IMR-90 (cell line): Measurements from ENCODE around the gene TSHZ3. TPM values are rescaled to one million over a fixed set of nuclear protein-coding genes. Genes with fewer than 3 reads are reported as not detected.

Experiments
- ATAC-seq: fragments of 200-7000 bp; cut with Tn5 transposase; 2 replicates; pipeline ENCODE4 v1.9.1; 2020; ENCODE audit warnings: low read depth, mild to moderate bottlenecking, moderate library complexity
- BruUV-seq: library from RNA; stranded (reverse); fragments of 400-500 nt; replicated peaks from 2 replicates; lab custom pipeline; 2021; lab: Mats Ljungman, UMichigan
- CTCF ChIA-PET: fragments of 300-600 bp; formaldehyde crosslinking; extraction: SDS; loops from one replicate; lab custom pipeline; 2021; ENCODE audit warnings: antibody characterized with exemption; lab: Yijun Ruan, JAX
- POLR2A ChIA-PET: fragments of 300-600 bp; sonication (Branson Sonifier 250); formaldehyde crosslinking; loops from one replicate; lab custom pipeline; 2022; ENCODE audit warnings: antibody characterized with exemption; ENCODE audit not compliant: unreplicated experiment; lab: Charles Lee
- DNase-seq: peaks from one replicate; pipeline ENCODE4 v3.0.0; 2013
- H2AFZ ChIP-seq: replicated peaks from 2 replicates; pipeline ENCODE3; 2013; ENCODE audit warnings: low read length, mild to moderate bottlenecking; ENCODE audit not compliant: poor library complexity
- H2AK5ac ChIP-seq: 2 replicates; pipeline ENCODE4 v1.6.1; 2013; ENCODE audit warnings: low read depth, low read length, inconsistent platforms
- H2AK9ac ChIP-seq: replicated peaks from 2 replicates; pipeline ENCODE3; 2013; ENCODE audit warnings: mild to moderate bottlenecking, low read depth, low read length, moderate library complexity; ENCODE audit not compliant: poor library complexity
- H2BK120ac ChIP-seq: 2 replicates; pipeline ENCODE4 v1.6.1; 2013; ENCODE audit warnings: low read depth, low read length, inconsistent platforms
- H2BK15ac ChIP-seq: 3 replicates; pipeline ENCODE4 v1.6.1; 2013; ENCODE audit warnings: low read depth, low read length, inconsistent platforms
- H2BK20ac ChIP-seq: 2 replicates; pipeline ENCODE4 v1.6.1; 2013; ENCODE audit warnings: low read depth, mild to moderate bottlenecking, inconsistent platforms, low read length, moderate library complexity
- H2BK5ac ChIP-seq: 2 replicates; pipeline ENCODE4 v1.6.1; 2013; ENCODE audit warnings: mild to moderate bottlenecking, low read depth, low read length, inconsistent platforms; ENCODE audit not compliant: poor library complexity, severe bottlenecking
- H3K14ac ChIP-seq: replicated peaks from 2 replicates; pipeline ENCODE4 v1.6.1; 2013; ENCODE audit warnings: low read depth, low read length, inconsistent platforms
- H3K18ac ChIP-seq: 2 replicates; pipeline ENCODE4 v1.6.1; 2013; ENCODE audit warnings: low read depth, low read length, control low read depth
- H3K23ac ChIP-seq: 2 replicates; pipeline ENCODE4 v1.6.1; 2013; ENCODE audit warnings: low read depth, low read length, inconsistent platforms
- H3K27ac ChIP-seq: 2 replicates; pipeline ENCODE4 v1.5.1; 2013; ENCODE audit warnings: mild to moderate bottlenecking, control low read depth, low read length; ENCODE audit not compliant: insufficient read depth
- H3K27me3 ChIP-seq: 2 replicates; pipeline ENCODE4 v1.6.1; 2013; ENCODE audit warnings: low read length; ENCODE audit not compliant: control insufficient read depth, insufficient read depth
- H3K36me3 ChIP-seq: 2 replicates; pipeline ENCODE4 v1.6.1; 2013; ENCODE audit warnings: low read length, mixed read lengths; ENCODE audit not compliant: control insufficient read depth, insufficient read depth
- H3K4ac ChIP-seq: 2 replicates; pipeline ENCODE4 v1.6.1; 2013; ENCODE audit warnings: low read depth, low read length, inconsistent platforms
- H3K4me1 ChIP-seq: 2 replicates; pipeline ENCODE4 v1.6.1; 2013; ENCODE audit warnings: low read length, mixed read lengths; ENCODE audit not compliant: control insufficient read depth, insufficient read depth
- H3K4me2 ChIP-seq: 2 replicates; pipeline ENCODE4 v1.6.1; 2013; ENCODE audit warnings: low read depth, mild to moderate bottlenecking, control low read depth, low read length, moderate library complexity
- H3K4me3 ChIP-seq: 2 replicates; pipeline ENCODE4 v1.5.1; 2013; ENCODE audit warnings: low read depth, mild to moderate bottlenecking, control low read depth, low read length, moderate library complexity; ENCODE audit not compliant: insufficient read depth
- H3K56ac ChIP-seq: 2 replicates; pipeline ENCODE4 v1.6.1; 2013; ENCODE audit warnings: low read length, inconsistent platforms; ENCODE audit not compliant: insufficient read depth; ENCODE audit errors: extremely low read depth
- H3K79me1 ChIP-seq, 2 experiments: 2 replicates each; pipeline ENCODE4 v1.6.1; 2013; ENCODE audit warnings: low read length in 2 of 2, inconsistent platforms in 1 of 2, low read depth in 1 of 2
- H3K9ac ChIP-seq: 2 replicates; pipeline ENCODE4 v1.6.1; 2013; ENCODE audit warnings: low read depth, low read length, control low read depth
- H3K9me1 ChIP-seq: 2 replicates; pipeline ENCODE4 v1.6.1; 2013; ENCODE audit warnings: low read length, inconsistent platforms; ENCODE audit not compliant: insufficient read depth
- H3K9me3 ChIP-seq: 2 replicates; pipeline ENCODE4 v1.6.1; 2013; ENCODE audit warnings: low read length; ENCODE audit not compliant: control insufficient read depth, insufficient read depth
- H4K20me1 ChIP-seq: 2 replicates; pipeline ENCODE4 v1.6.1; 2013; ENCODE audit warnings: low read length, inconsistent platforms; ENCODE audit not compliant: insufficient read depth
- H4K5ac ChIP-seq: 2 replicates; pipeline ENCODE4 v1.6.1; 2013; ENCODE audit warnings: mild to moderate bottlenecking, low read depth, low read length, control low read depth
- H4K8ac ChIP-seq, 2 experiments: 2 replicates each; pipeline ENCODE4 v1.6.1; 2013; ENCODE audit warnings: low read depth in 2 of 2, low read length in 2 of 2, control low read depth in 1 of 2, inconsistent platforms in 1 of 2
- H4K91ac ChIP-seq: 2 replicates; pipeline ENCODE4 v1.6.1; 2013; ENCODE audit warnings: low read depth, low read length, inconsistent platforms; ENCODE audit not compliant: insufficient read depth
- BHLHE40 ChIP-seq: fragments of 150-350 bp; IDR thresholded peaks from 2 replicates; pipeline ENCODE4 v1.6.1; 2016; ENCODE audit warnings: mild to moderate bottlenecking, low read depth, low read length
- CEBPB ChIP-seq: IDR thresholded peaks from 2 replicates; pipeline ENCODE4 v1.6.1; 2012; ENCODE audit warnings: low read depth, low read length, improper control_type of control experiment
- CHD1 ChIP-seq: IDR thresholded peaks from 2 replicates; pipeline ENCODE4 v1.6.1; 2012; ENCODE audit warnings: low read depth, low read length, improper control_type of control experiment
- CTCF ChIP-seq: conservative IDR thresholded peaks from 2 replicates; pipeline ENCODE4 v1.5.1; 2012; ENCODE audit warnings: mild to moderate bottlenecking, low read depth, low read length, improper control_type of control experiment
- FOS ChIP-seq: fragments of 150-350 bp; IDR thresholded peaks from 2 replicates; pipeline ENCODE4 v1.6.1; 2016; ENCODE audit warnings: low read depth, low read length
- MAFK ChIP-seq: IDR thresholded peaks from 2 replicates; pipeline ENCODE4 v1.6.1; 2012; ENCODE audit warnings: low read depth, low read length, improper control_type of control experiment
- MAZ ChIP-seq: IDR thresholded peaks from 2 replicates; pipeline ENCODE4 v1.6.1; 2012; ENCODE audit warnings: low read depth, mild to moderate bottlenecking, low read length, improper control_type of control experiment, moderate library complexity, borderline replicate concordance
- MXI1 ChIP-seq: IDR thresholded peaks from 2 replicates; pipeline ENCODE4 v1.6.1; 2012; ENCODE audit warnings: low read depth, mild to moderate bottlenecking, low read length, moderate library complexity, borderline replicate concordance
- NFE2L2 ChIP-seq: fragments of 150-350 bp; IDR thresholded peaks from 2 replicates; pipeline ENCODE4 v1.6.1; 2016; ENCODE audit warnings: low read depth, mild to moderate bottlenecking, low read length
- POLR2A ChIP-seq: IDR thresholded peaks from 2 replicates; pipeline ENCODE4 v1.6.1; 2012; ENCODE audit warnings: mild to moderate bottlenecking, low read depth, low read length
- RAD21 ChIP-seq: IDR thresholded peaks from 2 replicates; pipeline ENCODE4 v1.6.1; 2012; ENCODE audit warnings: low read length, improper control_type of control experiment
- RCOR1 ChIP-seq: IDR thresholded peaks from 2 replicates; pipeline ENCODE4 v1.6.1; 2012; ENCODE audit warnings: mild to moderate bottlenecking, low read length, improper control_type of control experiment; ENCODE audit not compliant: insufficient replicate concordance
- RFX5 ChIP-seq: IDR thresholded peaks from 2 replicates; pipeline ENCODE4 v1.8.0; 2012; ENCODE audit warnings: low read depth, mild to moderate bottlenecking, low read length, moderate library complexity
- SMC3 ChIP-seq: fragments of 150-350 bp; IDR thresholded peaks from 2 replicates; pipeline ENCODE4 v1.6.1; 2016; ENCODE audit warnings: low read depth, mild to moderate bottlenecking, antibody characterized with exemption, low read length, moderate library complexity
- WGBS, 2 experiments: methylation state at CpG; one replicate each; pipeline versions ENCODE4 v1.1.5 to v1.1.7; 2013; ENCODE audit warnings: missing lambda C conversion rate in 2 of 2; ENCODE audit not compliant: insufficient read length in 1 of 2; ENCODE audit errors: extremely low coverage in 2 of 2; 5-methylcytosine and 5-hydroxymethylcytosine counted together
- dilution Hi-C: fragments of 300-500 bp; cut with HindIII; formaldehyde crosslinking; loops from one replicate; pipeline ENCODE4 v1.14.3; 2018; ENCODE audit warnings: low sequenced_read_pairs; ENCODE audit not compliant: unreplicated experiment
- in situ Hi-C: fragments of 300-500 bp; cut with MboI; formaldehyde crosslinking; loops from 3 replicates; pipeline ENCODE4 v1.14.3; 2019; ENCODE audit warnings: low sequenced_read_pairs, inconsistent platforms, mixed read lengths
- intact Hi-C: fragments of 100-400 bp; cut with micrococcal nuclease; formaldehyde crosslinking; loops from 2 replicates; pipeline ENCODE4 v1.10.0; 2022
- polyA plus RNA-seq, 3 experiments: library from polyadenylated mRNA; depleted of rRNA; stranded (reverse); fragments of >200 nt; gene quantifications; 2 replicates each; pipeline ENCODE4 v1.2.3, GENCODE V29; 2012; ENCODE audit warnings: low replicate concordance in 1 of 3
- total RNA-seq: library from RNA; depleted of rRNA; stranded (reverse); fragments of >200 nt; gene quantifications from 2 replicates; pipeline ENCODE4 v1.2.3, GENCODE V29; 2012
- TF ChIP-seq, protein P1 (sequence below): fragments of 150-350 bp; IDR thresholded peaks from 2 replicates; pipeline ENCODE4 v1.6.1; 2016; ENCODE audit warnings: low read depth, mild to moderate bottlenecking, low read length, moderate library complexity, borderline replicate concordance
- TF ChIP-seq, protein P2 (sequence below): fragments of 150-350 bp; IDR thresholded peaks from 2 replicates; pipeline ENCODE4 v1.6.1; 2017; ENCODE audit warnings: mild to moderate bottlenecking, antibody characterized with exemption, low read length, low read depth

Gene TSHZ3
- total and polyA plus RNA-seq, 2 of the 4 experiments (the other 2 are of a cell fraction): 8.1 to 13.0 TPM

- Histone ChIP-seq H2AK9ac (no peak overlapping the region), H4K5ac (no peak overlapping the region), H2AFZ (no peak overlapping the region), H4K91ac (no peak overlapping the region), H2BK15ac (no peak overlapping the region), H3K23ac (no peak overlapping the region), H3K27me3 (no peaks in the 10 kb centered on the region), H3K14ac (no peak overlapping the region), H3K18ac (no peak overlapping the region), H2AK5ac (no peak overlapping the region), H3K4ac (no peak overlapping the region), H4K20me1 (peaks cover 42% of the 10 kb centered on the region), H2BK20ac (no peak overlapping the region), H3K56ac (no peak overlapping the region), H3K36me3 (peaks cover 14% of the 10 kb centered on the region; the same call in 1 of the 2 replicates), H4K8ac (no peak overlapping the region), H3K4me3 (no peak overlapping the region), H3K9me3 (no peaks in the 10 kb centered on the region), H3K9ac (no peak overlapping the region), H2BK5ac (no peak overlapping the region), H3K4me2 (no peak overlapping the region), H3K79me1 (peaks cover 58 to 82% of the 10 kb centered on the region in 2 experiments), H3K27ac (no peak overlapping the region), H2BK120ac (no peak overlapping the region), H3K9me1 (peaks cover 25% of the 10 kb centered on the region), H3K4me1 (peaks cover 7% of the 10 kb centered on the region)
- ChIA-PET CTCF (no interaction called here), POLR2A (no interaction called here)
- dilution Hi-C loops (no loop called here), intact Hi-C loops (no loop called here), in situ Hi-C loops (no loop called here)
- no CpG with 5 or more reads among the region's 8 CpGs for WGBS, 2 experiments
- no TSS peak for BruUV-seq
- TF ChIP-seq, protein P1, sequence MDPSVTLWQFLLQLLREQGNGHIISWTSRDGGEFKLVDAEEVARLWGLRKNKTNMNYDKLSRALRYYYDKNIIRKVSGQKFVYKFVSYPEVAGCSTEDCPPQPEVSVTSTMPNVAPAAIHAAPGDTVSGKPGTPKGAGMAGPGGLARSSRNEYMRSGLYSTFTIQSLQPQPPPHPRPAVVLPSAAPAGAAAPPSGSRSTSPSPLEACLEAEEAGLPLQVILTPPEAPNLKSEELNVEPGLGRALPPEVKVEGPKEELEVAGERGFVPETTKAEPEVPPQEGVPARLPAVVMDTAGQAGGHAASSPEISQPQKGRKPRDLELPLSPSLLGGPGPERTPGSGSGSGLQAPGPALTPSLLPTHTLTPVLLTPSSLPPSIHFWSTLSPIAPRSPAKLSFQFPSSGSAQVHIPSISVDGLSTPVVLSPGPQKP: no peak
- TF ChIP-seq RAD21 (no peak), NFE2L2 (no peak), POLR2A (no peak), RCOR1 (no peak), FOS (no peak), MXI1 (no peak), CTCF (no peak), SMC3 (no peak), MAZ (no peak), RFX5 (no peak), CHD1 (no peak), MAFK (no peak), BHLHE40 (no peak), CEBPB (no peak)
- TF ChIP-seq, protein P2, sequence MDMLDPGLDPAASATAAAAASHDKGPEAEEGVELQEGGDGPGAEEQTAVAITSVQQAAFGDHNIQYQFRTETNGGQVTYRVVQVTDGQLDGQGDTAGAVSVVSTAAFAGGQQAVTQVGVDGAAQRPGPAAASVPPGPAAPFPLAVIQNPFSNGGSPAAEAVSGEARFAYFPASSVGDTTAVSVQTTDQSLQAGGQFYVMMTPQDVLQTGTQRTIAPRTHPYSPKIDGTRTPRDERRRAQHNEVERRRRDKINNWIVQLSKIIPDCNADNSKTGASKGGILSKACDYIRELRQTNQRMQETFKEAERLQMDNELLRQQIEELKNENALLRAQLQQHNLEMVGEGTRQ: no peak
- ATAC-seq: no peak
- no peak for DNase-seq
Measured at GRCh38 chr19:31304831-31305312, 44.4 kb downstream of the TSHZ3 start.
